ENCODE measurements around the gene TXN2.

Gene TXN2

GRCh38 chr22:36423461-36424404, 57.7 kb downstream of the TXN2 start:
- TF ChIP-seq, protein P1, sequence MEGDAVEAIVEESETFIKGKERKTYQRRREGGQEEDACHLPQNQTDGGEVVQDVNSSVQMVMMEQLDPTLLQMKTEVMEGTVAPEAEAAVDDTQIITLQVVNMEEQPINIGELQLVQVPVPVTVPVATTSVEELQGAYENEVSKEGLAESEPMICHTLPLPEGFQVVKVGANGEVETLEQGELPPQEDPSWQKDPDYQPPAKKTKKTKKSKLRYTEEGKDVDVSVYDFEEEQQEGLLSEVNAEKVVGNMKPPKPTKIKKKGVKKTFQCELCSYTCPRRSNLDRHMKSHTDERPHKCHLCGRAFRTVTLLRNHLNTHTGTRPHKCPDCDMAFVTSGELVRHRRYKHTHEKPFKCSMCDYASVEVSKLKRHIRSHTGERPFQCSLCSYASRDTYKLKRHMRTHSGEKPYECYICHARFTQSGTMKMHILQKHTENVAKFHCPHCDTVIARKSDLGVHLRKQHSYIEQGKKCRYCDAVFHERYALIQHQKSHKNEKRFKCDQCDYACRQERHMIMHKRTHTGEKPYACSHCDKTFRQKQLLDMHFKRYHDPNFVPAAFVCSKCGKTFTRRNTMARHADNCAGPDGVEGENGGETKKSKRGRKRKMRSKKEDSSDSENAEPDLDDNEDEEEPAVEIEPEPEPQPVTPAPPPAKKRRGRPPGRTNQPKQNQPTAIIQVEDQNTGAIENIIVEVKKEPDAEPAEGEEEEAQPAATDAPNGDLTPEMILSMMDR (IDR thresholded peaks at IDR 0.05; ENCODE audit: borderline replicate concordance, insufficient read depth, low read depth, low read length), result no peak

GRCh38 chr22:36422287-36423014, 59.0 kb downstream of the TXN2 start:
- TF ChIP-seq, protein P1 (IDR thresholded peaks at IDR 0.05; ENCODE audit: borderline replicate concordance, insufficient read depth, low read depth, low read length), result no peak
- no peak overlapping the region for H3K4me3 ChIP-seq (ENCODE audit: low read depth, low read length)

More at GRCh38 chr22:36423461-36424404, 57.7 kb downstream of the TXN2 start:
- no peak overlapping the region for H3K4me3 ChIP-seq (ENCODE audit: low read depth, low read length)

DNA sequence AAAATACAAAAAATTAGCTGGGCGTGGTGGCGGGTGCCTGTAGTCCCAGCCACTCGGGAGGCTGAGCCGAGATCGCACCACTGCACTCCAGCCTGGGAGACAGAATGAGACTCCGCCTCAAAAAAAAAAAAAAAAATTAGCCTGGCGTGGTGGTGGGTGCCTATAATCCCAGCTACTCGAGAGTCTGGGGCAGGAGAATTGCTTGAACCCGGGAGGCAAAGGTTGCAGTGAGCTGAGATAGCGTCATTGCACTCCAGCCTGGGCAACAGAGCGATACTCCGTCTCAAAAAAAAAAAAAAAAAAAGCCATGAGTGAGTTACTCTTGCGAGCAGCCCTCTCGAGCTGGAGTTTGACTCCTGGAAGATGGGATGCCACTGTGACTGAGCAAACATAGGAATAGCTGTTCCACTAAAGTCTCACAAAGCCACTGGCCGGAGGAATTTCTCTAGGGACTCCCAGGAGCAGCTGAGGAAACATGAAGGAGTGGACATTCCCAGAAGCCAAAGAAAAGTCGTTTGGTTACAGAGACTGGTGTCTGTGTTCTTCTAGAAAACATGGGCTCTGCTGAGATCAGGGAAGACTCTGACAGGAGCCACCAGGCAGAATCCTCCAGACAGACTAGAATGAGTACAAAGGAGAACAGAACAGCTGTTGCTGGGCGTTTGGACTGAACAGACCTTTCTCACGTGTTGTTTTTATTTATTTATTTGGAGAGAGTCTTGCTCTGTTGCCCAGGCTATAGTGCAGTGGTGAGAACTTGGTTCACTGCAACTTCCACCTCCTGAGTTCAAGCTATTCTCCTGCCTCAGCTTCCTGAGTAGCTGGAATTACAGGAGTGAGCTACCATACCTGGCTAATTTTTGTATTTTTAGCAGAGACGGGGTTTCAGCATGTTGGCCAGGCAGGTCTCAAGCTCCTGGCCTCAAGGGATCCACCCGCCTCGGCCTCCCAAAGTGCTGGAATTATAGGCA, 61.2 kb downstream of the TXN2 start:
- TF ChIP-seq, protein P1 (IDR thresholded peaks at IDR 0.05; ENCODE audit: borderline replicate concordance, insufficient read depth, low read depth, low read length), result no peak
- H3K4me3 ChIP-seq (ENCODE audit: low read depth, low read length), result no peak overlapping the region

- TF ChIP-seq, protein P1 (IDR thresholded peaks at IDR 0.05; ENCODE audit: borderline replicate concordance, insufficient read depth, low read depth, low read length), result no peak
- H3K4me3 ChIP-seq (ENCODE audit: low read depth, low read length), result no peak overlapping the region
Measured at GRCh38 chr22:36419177-36419911, 62.1 kb downstream of the TXN2 start.

- H3K4me3 ChIP-seq (ENCODE audit: low read depth, low read length), result no peak overlapping the region
- TF ChIP-seq, protein P1 (IDR thresholded peaks at IDR 0.05; ENCODE audit: borderline replicate concordance, insufficient read depth, low read depth, low read length), result no peak
Measured at GRCh38 chr22:36417281-36417686, 64.2 kb downstream of the TXN2 start.
